ENCODE measurements around the gene TMEM171.
A peak's percentile ranks its signal among the peaks of the same experiment; 100 is the strongest.

Gene TMEM171

DNA sequence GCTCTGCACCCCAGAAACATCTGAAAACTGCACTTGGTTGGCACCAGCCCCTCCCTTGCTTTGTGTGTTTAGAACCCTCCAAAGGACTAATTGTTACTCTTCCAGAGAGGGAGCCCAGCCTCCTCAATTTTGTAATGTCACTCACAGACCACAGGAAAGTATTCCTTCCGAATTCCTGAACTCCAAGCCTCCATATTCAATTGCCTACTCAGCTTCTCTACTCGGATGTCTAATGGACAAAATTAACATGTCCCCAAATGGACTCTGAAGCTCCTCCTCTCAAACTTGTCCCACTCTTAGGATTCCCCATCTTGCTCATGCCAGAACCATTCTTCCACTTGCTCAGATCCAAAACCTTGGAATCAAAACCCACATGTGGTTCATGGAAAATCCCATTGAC is 3.9 kb upstream of the TMEM171 start:
- Mint-ChIP-seq H3K4me3 (no peak overlapping the region), H3K27ac (no peak overlapping the region), H3K4me1 (peaks cover 52% of the 10 kb centered on the region), H3K27me3 (ENCODE audit: low read depth, poor library complexity) (peaks cover 73% of the 10 kb centered on the region), H3K9me3 (no peaks in the 10 kb centered on the region), H3K36me3 (ENCODE audit: low read depth) (no peaks in the 10 kb centered on the region)
- TF ChIP-seq, protein P1, sequence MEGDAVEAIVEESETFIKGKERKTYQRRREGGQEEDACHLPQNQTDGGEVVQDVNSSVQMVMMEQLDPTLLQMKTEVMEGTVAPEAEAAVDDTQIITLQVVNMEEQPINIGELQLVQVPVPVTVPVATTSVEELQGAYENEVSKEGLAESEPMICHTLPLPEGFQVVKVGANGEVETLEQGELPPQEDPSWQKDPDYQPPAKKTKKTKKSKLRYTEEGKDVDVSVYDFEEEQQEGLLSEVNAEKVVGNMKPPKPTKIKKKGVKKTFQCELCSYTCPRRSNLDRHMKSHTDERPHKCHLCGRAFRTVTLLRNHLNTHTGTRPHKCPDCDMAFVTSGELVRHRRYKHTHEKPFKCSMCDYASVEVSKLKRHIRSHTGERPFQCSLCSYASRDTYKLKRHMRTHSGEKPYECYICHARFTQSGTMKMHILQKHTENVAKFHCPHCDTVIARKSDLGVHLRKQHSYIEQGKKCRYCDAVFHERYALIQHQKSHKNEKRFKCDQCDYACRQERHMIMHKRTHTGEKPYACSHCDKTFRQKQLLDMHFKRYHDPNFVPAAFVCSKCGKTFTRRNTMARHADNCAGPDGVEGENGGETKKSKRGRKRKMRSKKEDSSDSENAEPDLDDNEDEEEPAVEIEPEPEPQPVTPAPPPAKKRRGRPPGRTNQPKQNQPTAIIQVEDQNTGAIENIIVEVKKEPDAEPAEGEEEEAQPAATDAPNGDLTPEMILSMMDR (IDR thresholded peaks at IDR 0.05), result no peak
- DNase-seq, result no peak

DNA sequence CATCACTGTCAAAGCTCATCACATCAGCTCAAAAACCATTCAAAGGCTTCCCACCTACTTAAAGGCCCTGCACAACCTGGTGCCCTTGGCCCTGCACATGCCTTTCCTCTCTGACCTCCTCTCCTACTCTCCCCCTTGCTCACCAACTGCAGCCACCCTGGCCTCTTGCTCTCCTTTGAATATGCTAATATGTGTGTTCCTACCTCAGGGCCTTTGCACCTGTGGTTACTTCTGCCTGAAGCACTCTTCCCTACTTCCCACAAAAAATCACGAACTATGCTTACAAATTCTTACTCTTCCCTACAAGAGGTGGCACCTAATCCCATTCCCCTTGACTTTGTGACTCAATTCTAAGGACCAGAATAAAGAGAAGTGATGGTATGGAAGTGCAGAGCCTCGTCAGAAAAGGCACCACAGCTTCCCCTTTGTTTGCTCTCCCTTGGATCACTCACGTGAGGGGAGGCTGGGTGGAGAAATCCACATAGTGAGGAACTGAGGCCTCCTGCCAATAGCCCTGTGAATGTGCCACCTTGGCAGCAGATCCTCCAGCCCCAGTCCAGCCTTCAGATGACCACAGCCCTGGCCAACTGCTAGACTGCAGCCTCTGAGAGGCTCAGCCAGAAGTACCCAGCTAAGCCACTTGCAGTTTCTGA is 3.2 kb upstream of the TMEM171 start:
- no peaks in the 10 kb centered on the region for H3K9me3 Mint-ChIP-seq
- DNase-seq, result no peak
- peaks cover 55% of the 10 kb centered on the region for H3K4me1 Mint-ChIP-seq
- no peak overlapping the region for H3K27ac Mint-ChIP-seq
- no peak overlapping the region for H3K4me3 Mint-ChIP-seq
- peaks cover 80% of the 10 kb centered on the region for H3K27me3 Mint-ChIP-seq (ENCODE audit: low read depth, poor library complexity)
- TF ChIP-seq, protein P1 (IDR thresholded peaks at IDR 0.05), result no peak
- H3K36me3 Mint-ChIP-seq (ENCODE audit: low read depth), result no peaks in the 10 kb centered on the region

DNA sequence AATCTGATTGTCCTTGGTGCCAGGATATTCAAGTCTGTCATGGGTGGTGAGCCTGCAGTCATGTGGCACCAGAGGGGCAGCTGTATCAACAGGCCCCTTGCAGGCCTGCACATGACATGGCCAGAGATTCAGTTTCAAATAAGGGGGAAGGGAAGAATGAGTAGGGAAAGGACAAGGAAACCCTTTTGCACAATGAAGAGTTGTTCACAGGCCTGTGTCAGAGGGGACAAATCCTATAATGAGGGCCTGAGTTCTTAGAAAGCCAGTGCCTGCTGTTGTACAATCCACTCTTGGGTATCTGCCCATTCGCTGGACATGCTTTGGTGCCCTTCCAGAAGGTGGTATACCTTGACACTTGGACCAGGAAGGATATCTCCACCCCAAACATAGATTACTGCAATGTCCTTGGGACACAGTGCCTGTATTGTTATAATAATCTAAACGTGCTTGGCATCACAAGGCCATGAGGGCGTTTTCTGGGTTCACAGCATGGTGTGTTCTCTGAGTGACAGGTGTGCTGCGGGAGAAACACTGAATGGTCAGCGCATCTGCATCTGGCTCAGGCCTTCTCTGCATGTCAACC is 1.9 kb upstream of the TMEM171 start:
- no peaks in the 10 kb centered on the region for H3K36me3 Mint-ChIP-seq (ENCODE audit: low read depth)
- peaks cover 44% of the 10 kb centered on the region for H3K4me1 Mint-ChIP-seq
- no peaks in the 10 kb centered on the region for H3K9me3 Mint-ChIP-seq
- TF ChIP-seq, protein P1 (IDR thresholded peaks at IDR 0.05), result no peak
- H3K4me3 Mint-ChIP-seq, result no peak overlapping the region
- no peak overlapping the region for H3K27ac Mint-ChIP-seq
- no peak for DNase-seq
- peaks cover 85% of the 10 kb centered on the region for H3K27me3 Mint-ChIP-seq (ENCODE audit: low read depth, poor library complexity)

DNA sequence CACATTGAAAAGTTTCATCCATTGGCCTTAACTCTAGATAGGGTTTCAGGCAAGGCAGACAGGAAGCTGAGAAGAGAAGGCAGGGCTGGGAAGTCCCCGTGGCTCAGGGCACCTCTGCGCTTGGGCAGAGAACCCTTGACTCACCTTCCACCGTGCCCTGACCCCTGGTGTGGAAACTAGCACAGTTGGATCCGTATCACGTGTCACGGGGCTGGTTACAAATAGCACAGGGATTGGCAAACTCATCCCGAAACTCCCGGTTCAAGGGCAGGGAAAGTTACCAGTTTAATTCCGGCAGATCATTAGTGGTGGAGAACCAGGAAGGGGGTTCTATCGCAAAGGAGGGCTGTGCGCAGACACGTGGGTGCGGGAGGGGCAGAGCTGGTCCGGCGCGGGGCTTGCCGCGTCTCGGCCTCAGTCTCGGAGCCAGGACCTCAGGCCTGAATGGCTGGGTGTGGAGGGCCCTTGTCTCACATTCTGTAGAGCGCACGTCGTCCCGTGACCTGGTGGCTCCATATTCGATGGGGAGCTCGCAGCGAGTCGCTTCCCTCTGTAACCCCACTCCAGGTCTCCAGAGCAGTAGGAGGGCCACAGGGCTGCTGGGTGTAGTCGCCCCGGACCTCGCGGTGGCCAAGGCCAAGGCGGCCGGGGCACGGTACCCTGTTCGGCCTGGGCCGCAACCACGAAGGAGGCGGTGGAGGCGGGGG is 771 bp upstream of the TMEM171 start:
- Mint-ChIP-seq H3K27ac (no peak overlapping the region), H3K9me3 (no peaks in the 10 kb centered on the region), H3K4me1 (peaks cover 44% of the 10 kb centered on the region), H3K27me3 (ENCODE audit: low read depth, poor library complexity) (peaks cover 90% of the 10 kb centered on the region), H3K36me3 (ENCODE audit: low read depth) (no peaks in the 10 kb centered on the region), H3K4me3 (peak overlapping the region; percentile 77)
- peak; percentile 15 for DNase-seq
- TF ChIP-seq, protein P1 (IDR thresholded peaks at IDR 0.05), result no peak

DNA sequence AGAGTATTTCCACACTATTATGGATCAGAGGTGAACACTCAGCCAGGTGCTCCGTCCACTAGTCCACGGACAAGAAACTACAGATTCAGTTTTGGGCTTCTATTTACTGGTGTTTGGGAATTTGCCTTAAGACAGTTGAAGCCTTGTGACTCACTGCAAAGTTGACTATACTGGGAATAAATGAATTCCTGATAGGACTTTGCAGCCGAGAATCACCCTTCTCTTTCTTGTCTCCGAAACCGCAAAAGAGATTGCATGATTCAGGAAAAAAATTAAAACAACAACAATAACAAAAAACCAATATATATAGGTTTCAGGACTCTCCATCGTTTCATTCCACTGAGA is 716 bp downstream of the TMEM171 start:
- no peak for DNase-seq
- Mint-ChIP-seq H3K36me3 (ENCODE audit: low read depth) (no peaks in the 10 kb centered on the region), H3K27ac (no peak overlapping the region), H3K4me1 (peaks cover 36% of the 10 kb centered on the region), H3K9me3 (no peaks in the 10 kb centered on the region), H3K27me3 (ENCODE audit: low read depth, poor library complexity) (peaks cover 86% of the 10 kb centered on the region), H3K4me3 (peak overlapping the region; percentile 83)
- TF ChIP-seq, protein P1 (IDR thresholded peaks at IDR 0.05), result no peak

All from nephron progenitor cell (in vitro differentiated cells).